NCI-H748 (cell line): ENCODE data around the gene C16orf92.

Source experiments
- DNase-seq: peaks from one replicate; lab custom pipeline; 2025; ENCODE audit not compliant: unreplicated experiment; lab: John Stamatoyannopoulos, UW

Gene C16orf92

DNA sequence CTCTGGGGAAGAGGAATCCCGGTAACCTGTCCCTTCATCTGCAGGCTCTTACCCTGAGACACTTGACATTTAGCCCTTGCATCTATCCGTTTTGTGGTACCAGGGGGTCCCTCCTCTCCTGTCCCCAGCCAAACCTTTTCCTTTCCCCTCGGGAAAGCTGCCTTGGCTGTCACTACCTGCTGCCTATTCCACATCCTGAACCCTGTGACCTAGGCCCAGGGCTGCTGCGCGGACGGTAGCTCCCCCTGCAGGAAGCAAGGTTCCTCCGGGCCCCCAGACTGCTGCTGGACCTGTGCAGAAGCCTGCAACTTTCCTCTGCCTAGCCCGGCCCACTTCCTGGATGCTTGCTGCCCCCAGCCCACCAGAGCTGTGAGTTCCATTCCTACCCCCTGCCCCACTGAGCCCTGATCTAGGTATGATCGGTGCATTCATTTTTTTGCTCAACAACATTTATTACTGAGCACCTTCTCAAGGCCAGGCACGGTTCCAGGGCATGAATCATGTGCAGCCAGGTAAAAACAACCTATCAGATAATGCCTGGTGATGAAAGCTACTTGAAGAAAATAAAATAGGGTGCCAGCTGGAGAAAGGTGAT, 32.1 kb downstream of the C16orf92 start:
- DNase-seq, result peak; percentile 32

- no peak for DNase-seq
These were observed 37.3 kb downstream of the C16orf92 start for GRCh38 chr16:30060346-30060745.

GRCh38 chr16:30060836-30061554, 38.0 kb downstream of the C16orf92 start:
- no peak for DNase-seq

- no peak for DNase-seq
These were observed 40.4 kb downstream of the C16orf92 start for GRCh38 chr16:30063278-30063892.

- DNase-seq, result peak; percentile 53
These were observed 41.1 kb downstream of the C16orf92 start for GRCh38 chr16:30063893-30064728.

- DNase-seq, result no peak
These were observed 41.7 kb downstream of the C16orf92 start for GRCh38 chr16:30064729-30065101.

DNA sequence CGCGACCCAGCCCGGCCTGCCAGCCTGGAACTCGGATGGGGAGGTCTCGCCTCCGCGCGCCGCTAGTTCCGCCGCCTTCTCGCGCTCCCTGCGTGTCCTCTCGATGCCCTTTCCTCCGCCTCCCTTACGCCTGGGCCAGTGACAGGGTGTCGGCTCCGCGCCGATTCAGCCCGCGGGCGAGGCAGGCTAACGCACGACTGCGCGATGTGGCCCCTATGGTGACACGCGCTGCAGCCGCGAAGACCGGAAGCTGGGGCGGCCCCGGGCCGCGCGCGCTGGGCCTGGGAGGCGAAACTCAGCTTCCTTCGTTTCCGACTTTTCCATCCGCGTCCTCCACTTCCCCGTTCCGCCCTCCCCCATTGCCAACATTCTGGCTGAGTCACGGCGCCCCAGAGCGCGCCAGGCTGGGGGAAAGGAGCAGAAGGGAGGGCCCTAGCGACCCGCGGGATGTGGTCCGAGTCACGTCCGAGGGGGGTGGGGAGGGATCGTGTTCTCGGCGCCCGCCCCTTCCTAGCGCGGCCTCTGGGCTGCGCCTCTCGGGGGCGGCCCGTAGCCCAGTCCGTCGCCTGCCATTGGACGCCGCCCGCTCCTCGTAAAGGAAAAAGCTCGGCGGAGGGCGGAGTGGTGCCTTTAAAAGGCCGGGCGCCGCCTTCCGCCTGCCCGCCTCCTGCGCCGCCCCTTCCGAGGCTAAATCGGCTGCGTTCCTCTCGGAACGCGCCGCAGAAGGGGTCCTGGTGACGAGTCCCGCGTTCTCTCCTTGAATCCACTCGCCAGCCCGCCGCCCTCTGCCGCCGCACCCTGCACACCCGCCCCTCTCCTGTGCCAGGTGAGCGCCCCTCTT, 42.3 kb downstream of the C16orf92 start, which contains the start of gene ALDOA:
Gene ALDOA, plus strand, starts transcription at position 659 of the 841 bp plus-strand sequence. CDS start 1,138 bp downstream, outside the sequence.
- DNase-seq, result peak; percentile 95

GRCh38 chr16:30065943-30066760, 43.2 kb downstream of the C16orf92 start:
- DNase-seq, result peak; percentile 59

DNA sequence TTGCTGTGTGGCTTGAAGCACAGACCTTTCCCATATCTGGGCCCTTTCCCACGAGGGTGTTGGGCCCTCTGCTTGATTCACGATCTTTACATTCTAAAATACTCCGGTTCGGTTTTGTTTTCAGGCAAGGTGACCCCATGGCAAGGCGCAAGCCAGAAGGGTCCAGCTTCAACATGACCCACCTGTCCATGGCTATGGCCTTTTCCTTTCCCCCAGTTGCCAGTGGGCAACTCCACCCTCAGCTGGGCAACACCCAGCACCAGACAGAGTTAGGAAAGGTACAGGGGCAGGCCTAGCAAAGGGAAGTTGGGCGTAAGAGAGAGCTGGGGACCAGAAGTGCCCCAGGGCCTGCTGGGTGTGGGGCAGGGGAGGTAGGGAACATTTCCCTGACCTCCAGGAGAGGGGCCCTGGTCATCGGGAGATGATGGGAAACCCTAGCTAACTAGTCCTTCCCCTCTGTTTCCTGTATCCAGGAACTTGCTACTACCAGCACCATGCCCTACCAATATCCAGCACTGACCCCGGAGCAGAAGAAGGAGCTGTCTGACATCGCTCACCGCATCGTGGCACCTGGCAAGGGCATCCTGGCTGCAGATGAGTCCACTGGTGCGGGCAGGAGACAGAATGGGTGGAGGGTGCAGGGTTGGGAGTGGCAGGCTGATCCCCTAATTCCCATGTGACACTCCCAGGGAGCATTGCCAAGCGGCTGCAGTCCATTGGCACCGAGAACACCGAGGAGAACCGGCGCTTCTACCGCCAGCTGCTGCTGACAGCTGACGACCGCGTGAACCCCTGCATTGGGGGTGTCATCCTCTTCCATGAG, 44.0 kb downstream of the C16orf92 start:
- no peak for DNase-seq

DNA sequence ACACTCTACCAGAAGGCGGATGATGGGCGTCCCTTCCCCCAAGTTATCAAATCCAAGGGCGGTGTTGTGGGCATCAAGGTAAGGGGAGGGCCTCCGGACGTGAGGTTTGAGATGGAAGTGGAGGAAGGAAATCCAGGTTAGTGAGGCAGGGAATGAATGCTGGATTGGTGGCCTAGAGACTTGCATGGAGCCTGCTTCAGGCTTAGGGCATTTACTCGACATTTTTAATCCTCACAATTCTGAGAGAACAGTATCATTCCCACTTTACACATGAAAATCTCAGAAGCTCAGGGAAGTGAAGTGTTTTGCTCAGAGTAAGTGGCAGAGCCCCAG, 44.6 kb downstream of the C16orf92 start:
- no peak for DNase-seq

DNA sequence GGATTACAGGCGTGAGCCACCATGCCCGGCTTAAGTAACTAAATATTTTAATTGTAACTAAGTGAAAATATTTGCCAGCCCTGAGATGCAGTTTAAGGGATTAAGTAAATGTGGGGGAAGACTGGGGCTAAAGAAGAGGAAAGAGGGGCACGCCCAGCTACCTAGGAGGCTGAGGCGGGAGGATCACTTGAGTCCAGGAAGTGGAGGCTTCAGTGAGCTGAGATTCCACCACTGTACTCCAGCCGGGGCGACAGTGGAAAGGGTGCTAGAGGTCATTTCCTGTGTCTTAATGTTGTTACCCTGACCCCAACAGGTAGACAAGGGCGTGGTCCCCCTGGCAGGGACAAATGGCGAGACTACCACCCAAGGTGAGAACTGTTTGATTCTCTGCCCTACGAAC, 45.3 kb downstream of the C16orf92 start:
- DNase-seq, result no peak

- no peak for DNase-seq
These were observed 46.0 kb downstream of the C16orf92 start for GRCh38 chr16:30068750-30069610.

DNA sequence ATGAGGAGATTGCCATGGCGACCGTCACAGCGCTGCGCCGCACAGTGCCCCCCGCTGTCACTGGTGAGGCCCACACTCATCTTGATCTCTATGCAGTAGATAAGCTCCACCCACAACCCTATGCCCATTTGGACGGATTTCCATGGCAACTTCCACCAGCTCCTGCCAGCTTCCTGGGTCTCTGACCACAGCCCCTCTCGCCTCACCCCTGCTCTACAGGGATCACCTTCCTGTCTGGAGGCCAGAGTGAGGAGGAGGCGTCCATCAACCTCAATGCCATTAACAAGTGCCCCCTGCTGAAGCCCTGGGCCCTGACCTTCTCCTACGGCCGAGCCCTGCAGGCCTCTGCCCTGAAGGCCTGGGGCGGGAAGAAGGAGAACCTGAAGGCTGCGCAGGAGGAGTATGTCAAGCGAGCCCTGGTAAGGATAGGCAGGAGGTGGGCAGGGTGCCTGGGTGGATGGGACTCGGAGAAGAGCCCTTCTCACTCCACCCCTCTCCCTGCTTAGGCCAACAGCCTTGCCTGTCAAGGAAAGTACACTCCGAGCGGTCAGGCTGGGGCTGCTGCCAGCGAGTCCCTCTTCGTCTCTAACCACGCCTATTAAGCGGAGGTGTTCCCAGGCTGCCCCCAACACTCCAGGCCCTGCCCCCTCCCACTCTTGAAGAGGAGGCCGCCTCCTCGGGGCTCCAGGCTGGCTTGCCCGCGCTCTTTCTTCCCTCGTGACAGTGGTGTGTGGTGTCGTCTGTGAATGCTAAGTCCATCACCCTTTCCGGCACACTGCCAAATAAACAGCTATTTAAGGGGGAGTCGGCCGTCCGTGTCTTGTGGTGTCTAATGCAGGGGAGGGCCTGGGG, 46.8 kb downstream of the C16orf92 start:
- DNase-seq, result no peak

GRCh38 chr16:30070490-30070889, 47.5 kb downstream of the C16orf92 start:
- no peak for DNase-seq
